HFF-Myc (cell line): ENCODE data around the gene TSHB.

ENCODE experiments used
- DNase-seq: peaks from one replicate; pipeline ENCODE4 v3.0.0-alpha.2; 2011; ENCODE audit warnings: low read depth; ENCODE audit errors: extremely low read depth
- H3K4me3 ChIP-seq: replicated peaks from 2 replicates; pipeline ENCODE4 v1.5.1; 2011; ENCODE audit warnings: low read depth, mild to moderate bottlenecking, control low read depth, low read length
- TF ChIP-seq, protein P1 (sequence below): IDR thresholded peaks from 2 replicates; pipeline ENCODE4 v1.5.1; 2012; ENCODE audit warnings: mild to moderate bottlenecking, low read depth, low read length, control low read depth; ENCODE audit errors: missing control alignments

Gene TSHB

DNA sequence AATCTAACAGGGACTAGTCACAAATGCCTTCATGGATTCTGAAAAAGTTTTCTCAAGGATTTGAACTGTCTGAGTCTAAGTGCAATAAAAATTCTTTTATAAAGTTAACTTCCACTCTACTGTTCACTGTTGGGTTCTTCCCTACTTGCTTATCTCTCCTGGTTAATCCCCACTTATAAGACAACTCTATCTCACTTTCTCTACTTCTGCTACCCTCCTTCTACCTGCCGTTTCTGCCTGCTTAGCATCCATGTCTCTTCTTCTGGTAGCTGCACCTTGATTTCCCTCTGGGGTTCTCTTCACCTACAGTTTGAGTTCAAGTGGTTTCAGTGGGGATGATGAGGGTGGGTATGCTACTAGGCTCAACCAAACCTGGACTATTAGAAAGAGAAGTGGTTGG lies 6.0 kb downstream of the TSHB start:
- TF ChIP-seq, protein P1, sequence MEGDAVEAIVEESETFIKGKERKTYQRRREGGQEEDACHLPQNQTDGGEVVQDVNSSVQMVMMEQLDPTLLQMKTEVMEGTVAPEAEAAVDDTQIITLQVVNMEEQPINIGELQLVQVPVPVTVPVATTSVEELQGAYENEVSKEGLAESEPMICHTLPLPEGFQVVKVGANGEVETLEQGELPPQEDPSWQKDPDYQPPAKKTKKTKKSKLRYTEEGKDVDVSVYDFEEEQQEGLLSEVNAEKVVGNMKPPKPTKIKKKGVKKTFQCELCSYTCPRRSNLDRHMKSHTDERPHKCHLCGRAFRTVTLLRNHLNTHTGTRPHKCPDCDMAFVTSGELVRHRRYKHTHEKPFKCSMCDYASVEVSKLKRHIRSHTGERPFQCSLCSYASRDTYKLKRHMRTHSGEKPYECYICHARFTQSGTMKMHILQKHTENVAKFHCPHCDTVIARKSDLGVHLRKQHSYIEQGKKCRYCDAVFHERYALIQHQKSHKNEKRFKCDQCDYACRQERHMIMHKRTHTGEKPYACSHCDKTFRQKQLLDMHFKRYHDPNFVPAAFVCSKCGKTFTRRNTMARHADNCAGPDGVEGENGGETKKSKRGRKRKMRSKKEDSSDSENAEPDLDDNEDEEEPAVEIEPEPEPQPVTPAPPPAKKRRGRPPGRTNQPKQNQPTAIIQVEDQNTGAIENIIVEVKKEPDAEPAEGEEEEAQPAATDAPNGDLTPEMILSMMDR = no peak
- DNase-seq = no peak
- no peak overlapping the region for H3K4me3 ChIP-seq

- TF ChIP-seq, protein P1 = no peak
- no peak overlapping the region for H3K4me3 ChIP-seq
- DNase-seq = no peak
Observed at GRCh38 chr1:115036814-115037507, 7.3 kb downstream of the TSHB start.

GRCh38 chr1:115040501-115040900 lies 10.9 kb downstream of the TSHB start:
- H3K4me3 ChIP-seq = no peak overlapping the region
- TF ChIP-seq, protein P1 = peak; percentile 20
- DNase-seq = no peak

GRCh38 chr1:115041654-115042053 lies 12.0 kb downstream of the TSHB start:
- no peak for DNase-seq
- no peak overlapping the region for H3K4me3 ChIP-seq
- TF ChIP-seq, protein P1 = peak; percentile 33

GRCh38 chr1:115046751-115047150 lies 17.1 kb downstream of the TSHB start:
- no peak overlapping the region for H3K4me3 ChIP-seq
- DNase-seq = no peak
- TF ChIP-seq, protein P1 = no peak

- no peak for DNase-seq
- no peak overlapping the region for H3K4me3 ChIP-seq
- TF ChIP-seq, protein P1 = no peak
Observed at GRCh38 chr1:115051850-115052249, 22.2 kb downstream of the TSHB start.

DNA sequence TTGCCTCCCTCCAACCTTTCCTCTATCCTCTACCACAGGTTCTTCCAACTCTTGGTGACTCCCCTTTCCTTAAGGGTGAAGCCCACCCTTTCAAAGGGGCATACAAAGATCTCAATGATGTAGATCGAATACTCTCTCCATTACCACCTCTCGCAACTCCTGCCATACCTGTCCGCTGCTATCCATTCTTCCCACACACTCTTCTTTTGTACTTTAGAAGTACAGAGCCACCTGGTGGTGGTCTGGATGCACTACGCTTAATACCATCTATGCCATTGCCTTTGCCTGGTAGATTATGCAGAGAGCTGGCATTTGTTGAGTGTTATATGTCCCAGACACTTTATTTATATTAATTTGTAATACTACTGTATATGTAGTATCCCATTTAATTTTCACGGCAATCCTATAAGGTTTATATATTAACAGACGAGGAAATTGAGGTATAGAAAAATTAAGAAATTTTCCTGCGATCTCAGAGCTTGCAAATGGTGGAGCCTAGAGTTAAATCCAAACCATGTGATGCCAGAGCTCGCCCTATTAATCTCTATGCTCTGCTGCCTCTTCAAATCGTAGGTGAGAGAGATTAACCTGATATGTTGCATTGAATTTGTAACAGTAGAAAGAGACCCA lies 22.9 kb downstream of the TSHB start:
- TF ChIP-seq, protein P1 = peak; percentile 86
- no peak for DNase-seq
- no peak overlapping the region for H3K4me3 ChIP-seq
